Activated naive CD8-positive, alpha-beta T cell (primary cell): ENCODE measurements around the gene ESPNL.

Experiments
- H3K27ac Mint-ChIP-seq: one replicate; pipeline ENCODE4 v1.8.0; 2021; ENCODE audit warnings: mixed read lengths
- H3K27me3 Mint-ChIP-seq: one replicate; pipeline ENCODE4 v1.8.0; 2021; ENCODE audit warnings: mixed read lengths
- H3K36me3 Mint-ChIP-seq: one replicate; pipeline ENCODE4 v1.8.0; 2021; ENCODE audit warnings: mixed read lengths
- H3K4me1 Mint-ChIP-seq: one replicate; pipeline ENCODE4 v1.8.0; 2021; ENCODE audit warnings: low read depth, mixed read lengths
- H3K4me3 Mint-ChIP-seq: one replicate; pipeline ENCODE4 v1.8.0; 2021; ENCODE audit warnings: mild to moderate bottlenecking, mixed read lengths
- H3K9me3 Mint-ChIP-seq: one replicate; pipeline ENCODE4 v1.8.0; 2021; ENCODE audit warnings: low read depth, mixed read lengths

ESPNL gene

GRCh38 chr2:238155051-238155760 lies 55.1 kb downstream of the ESPNL start:
- no peaks in the 10 kb centered on the region for H3K36me3 Mint-ChIP-seq
- H3K27me3 Mint-ChIP-seq = peaks cover 4% of the 10 kb centered on the region
- peaks cover 6% of the 10 kb centered on the region for H3K4me1 Mint-ChIP-seq
- H3K9me3 Mint-ChIP-seq = no peaks in the 10 kb centered on the region
- H3K27ac Mint-ChIP-seq = no peak overlapping the region
- no peak overlapping the region for H3K4me3 Mint-ChIP-seq

- Mint-ChIP-seq H3K9me3 (no peaks in the 10 kb centered on the region), H3K4me3 (no peak overlapping the region), H3K27me3 (peaks cover 4% of the 10 kb centered on the region), H3K36me3 (no peaks in the 10 kb centered on the region), H3K27ac (no peak overlapping the region), H3K4me1 (peaks cover 9% of the 10 kb centered on the region)
These were observed 55.9 kb downstream of the ESPNL start for GRCh38 chr2:238155761-238156694.

GRCh38 chr2:238157506-238158017 lies 57.4 kb downstream of the ESPNL start:
- Mint-ChIP-seq H3K27ac (no peak overlapping the region), H3K4me3 (no peak overlapping the region), H3K36me3 (no peaks in the 10 kb centered on the region), H3K9me3 (no peaks in the 10 kb centered on the region), H3K4me1 (peaks cover 9% of the 10 kb centered on the region), H3K27me3 (peaks cover 4% of the 10 kb centered on the region)

GRCh38 chr2:238158018-238158508 lies 57.9 kb downstream of the ESPNL start:
- H3K27me3 Mint-ChIP-seq = peaks cover 4% of the 10 kb centered on the region
- H3K36me3 Mint-ChIP-seq = no peaks in the 10 kb centered on the region
- H3K27ac Mint-ChIP-seq = no peak overlapping the region
- peaks cover 9% of the 10 kb centered on the region for H3K4me1 Mint-ChIP-seq
- no peaks in the 10 kb centered on the region for H3K9me3 Mint-ChIP-seq
- H3K4me3 Mint-ChIP-seq = no peak overlapping the region

GRCh38 chr2:238158509-238159070 lies 58.5 kb downstream of the ESPNL start, which contains the start of gene ERFE:
TSS of gene ERFE (plus strand) at chr2:238158970. CDS start at chr2:238159008, 38 bp downstream.
- peak within 1 kb of the TSS; percentile 72 for H3K4me3 Mint-ChIP-seq
- H3K4me1 Mint-ChIP-seq = peaks cover 9% of the 10 kb centered on the region
- H3K27ac Mint-ChIP-seq = no peak within 1 kb of the TSS
- no peaks in the 10 kb centered on the region for H3K36me3 Mint-ChIP-seq
- H3K9me3 Mint-ChIP-seq = no peaks in the 10 kb centered on the region
- peaks cover 4% of the 10 kb centered on the region for H3K27me3 Mint-ChIP-seq

GRCh38 chr2:238159071-238159539 lies 59.0 kb downstream of the ESPNL start:
- no peaks in the 10 kb centered on the region for H3K9me3 Mint-ChIP-seq
- H3K4me1 Mint-ChIP-seq = peaks cover 9% of the 10 kb centered on the region
- no peak overlapping the region for H3K27ac Mint-ChIP-seq
- no peaks in the 10 kb centered on the region for H3K36me3 Mint-ChIP-seq
- peaks cover 4% of the 10 kb centered on the region for H3K27me3 Mint-ChIP-seq
- H3K4me3 Mint-ChIP-seq = peak overlapping the region; percentile 72

GRCh38 chr2:238159661-238160205 lies 59.6 kb downstream of the ESPNL start:
- H3K4me3 Mint-ChIP-seq = peak overlapping the region; percentile 72
- H3K9me3 Mint-ChIP-seq = no peaks in the 10 kb centered on the region
- H3K27ac Mint-ChIP-seq = no peak overlapping the region
- peaks cover 10% of the 10 kb centered on the region for H3K4me1 Mint-ChIP-seq
- peaks cover 4% of the 10 kb centered on the region for H3K27me3 Mint-ChIP-seq
- no peaks in the 10 kb centered on the region for H3K36me3 Mint-ChIP-seq

GRCh38 chr2:238160206-238161129 lies 60.3 kb downstream of the ESPNL start:
- Mint-ChIP-seq H3K4me1 (peaks cover 12% of the 10 kb centered on the region), H3K9me3 (no peaks in the 10 kb centered on the region), H3K36me3 (no peaks in the 10 kb centered on the region), H3K27ac (no peak overlapping the region), H3K27me3 (peaks cover 9% of the 10 kb centered on the region), H3K4me3 (peak overlapping the region; percentile 23)

- no peaks in the 10 kb centered on the region for H3K36me3 Mint-ChIP-seq
- H3K4me3 Mint-ChIP-seq = no peak overlapping the region
- H3K4me1 Mint-ChIP-seq = peaks cover 12% of the 10 kb centered on the region
- H3K27me3 Mint-ChIP-seq = peaks cover 9% of the 10 kb centered on the region
- no peak overlapping the region for H3K27ac Mint-ChIP-seq
- H3K9me3 Mint-ChIP-seq = no peaks in the 10 kb centered on the region
These were observed 61.3 kb downstream of the ESPNL start for GRCh38 chr2:238161291-238162051.

GRCh38 chr2:238162251-238162845 lies 62.2 kb downstream of the ESPNL start:
- no peak overlapping the region for H3K4me3 Mint-ChIP-seq
- no peak overlapping the region for H3K27ac Mint-ChIP-seq
- H3K9me3 Mint-ChIP-seq = no peaks in the 10 kb centered on the region
- H3K4me1 Mint-ChIP-seq = peaks cover 12% of the 10 kb centered on the region
- no peaks in the 10 kb centered on the region for H3K36me3 Mint-ChIP-seq
- peaks cover 9% of the 10 kb centered on the region for H3K27me3 Mint-ChIP-seq

GRCh38 chr2:238162846-238163441 lies 62.8 kb downstream of the ESPNL start:
- H3K27me3 Mint-ChIP-seq = peaks cover 9% of the 10 kb centered on the region
- H3K36me3 Mint-ChIP-seq = no peaks in the 10 kb centered on the region
- H3K4me1 Mint-ChIP-seq = peaks cover 12% of the 10 kb centered on the region
- H3K4me3 Mint-ChIP-seq = no peak overlapping the region
- no peak overlapping the region for H3K27ac Mint-ChIP-seq
- H3K9me3 Mint-ChIP-seq = no peaks in the 10 kb centered on the region

- peaks cover 9% of the 10 kb centered on the region for H3K27me3 Mint-ChIP-seq
- peaks cover 12% of the 10 kb centered on the region for H3K4me1 Mint-ChIP-seq
- no peak overlapping the region for H3K27ac Mint-ChIP-seq
- H3K36me3 Mint-ChIP-seq = no peaks in the 10 kb centered on the region
- no peak overlapping the region for H3K4me3 Mint-ChIP-seq
- H3K9me3 Mint-ChIP-seq = no peaks in the 10 kb centered on the region
These were observed 63.5 kb downstream of the ESPNL start for GRCh38 chr2:238163481-238164198.
